Trophoblast cell (in vitro differentiated cells and primary cell): ENCODE measurements around the gene CFAP97D2.
A peak's percentile ranks its signal among the peaks of the same experiment; 100 is the strongest.

ENCODE experiments used
- DNase-seq, 2 donors: peaks; one replicate each; pipeline ENCODE4 v3.0.0-alpha.2; 2016
- H2AFZ ChIP-seq: 2 replicates; pipeline ENCODE4 v1.6.1; 2013; ENCODE audit warnings: low read length, moderate library complexity, mild to moderate bottlenecking; ENCODE audit not compliant: insufficient read depth, poor library complexity
- H2AK5ac ChIP-seq: 2 replicates; pipeline ENCODE4 v1.6.1; 2013; ENCODE audit warnings: mild to moderate bottlenecking, low read length
- H2BK120ac ChIP-seq: 2 replicates; pipeline ENCODE4 v1.6.1; 2013; ENCODE audit warnings: low read length, mild to moderate bottlenecking, moderate library complexity; ENCODE audit not compliant: insufficient read depth, poor library complexity
- H2BK12ac ChIP-seq: 2 replicates; pipeline ENCODE4 v1.6.1; 2013; ENCODE audit warnings: mild to moderate bottlenecking, low read length, moderate library complexity
- H2BK5ac ChIP-seq: 2 replicates; pipeline ENCODE4 v1.6.1; 2013; ENCODE audit warnings: low read length, low read depth, moderate library complexity, mild to moderate bottlenecking; ENCODE audit not compliant: poor library complexity
- H3K14ac ChIP-seq: 2 replicates; pipeline ENCODE4 v1.6.1; 2013; ENCODE audit warnings: mild to moderate bottlenecking, low read length
- H3K18ac ChIP-seq: 2 replicates; pipeline ENCODE4 v1.6.1; 2013; ENCODE audit warnings: mild to moderate bottlenecking, low read length
- H3K23ac ChIP-seq: 2 replicates; pipeline ENCODE4 v1.6.1; 2013; ENCODE audit warnings: low read length
- H3K27ac ChIP-seq: 2 replicates; pipeline ENCODE4 v1.5.1; 2013; ENCODE audit warnings: low read depth, mild to moderate bottlenecking, inconsistent platforms, low read length, moderate library complexity
- H3K27me3 ChIP-seq: 2 replicates; pipeline ENCODE4 v1.6.1; 2013; ENCODE audit warnings: inconsistent platforms, mild to moderate bottlenecking, low read length, moderate library complexity; ENCODE audit not compliant: insufficient read depth
- H3K36me3 ChIP-seq, 2 experiments: 1 replicate in 1 of 2; 2 replicates in 1 of 2; pipeline ENCODE4 v1.6.1; 2013; ENCODE audit warnings: low read length in 2 of 2, mild to moderate bottlenecking in 2 of 2, moderate library complexity in 1 of 2; ENCODE audit not compliant: insufficient read depth in 2 of 2, control insufficient read depth in 1 of 2
- H3K4ac ChIP-seq: 2 replicates; pipeline ENCODE4 v1.6.1; 2013; ENCODE audit warnings: low read depth, mild to moderate bottlenecking, low read length, moderate library complexity
- H3K4me1 ChIP-seq, 2 experiments: 1 replicate in 1 of 2; 2 replicates in 1 of 2; pipeline ENCODE4 v1.6.1; 2013; ENCODE audit warnings: low read length in 2 of 2, mild to moderate bottlenecking in 2 of 2, moderate library complexity in 1 of 2; ENCODE audit not compliant: insufficient read depth in 2 of 2, control insufficient read depth in 1 of 2
- H3K4me2 ChIP-seq: 2 replicates; pipeline ENCODE4 v1.6.1; 2013; ENCODE audit warnings: inconsistent platforms, mild to moderate bottlenecking, low read length, moderate library complexity
- H3K4me3 ChIP-seq: 2 replicates; pipeline ENCODE4 v1.5.1; 2013; ENCODE audit warnings: mild to moderate bottlenecking, low read depth, low read length, inconsistent platforms
- H3K79me1 ChIP-seq: one replicate; pipeline ENCODE4 v1.6.1; 2013; ENCODE audit warnings: low read length
- H3K79me2 ChIP-seq: 2 replicates; pipeline ENCODE4 v1.6.1; 2013; ENCODE audit warnings: low read length, mild to moderate bottlenecking; ENCODE audit not compliant: control insufficient read depth, insufficient read depth, poor library complexity
- H3K9ac ChIP-seq: 2 replicates; pipeline ENCODE4 v1.6.1; 2013; ENCODE audit warnings: mild to moderate bottlenecking, low read length
- H3K9me3 ChIP-seq: 2 replicates; pipeline ENCODE4 v1.6.1; 2013; ENCODE audit warnings: low read depth, mild to moderate bottlenecking, control low read depth, inconsistent platforms, low read length; ENCODE audit not compliant: insufficient read depth
- H4K12ac ChIP-seq: 2 replicates; pipeline ENCODE4 v1.6.1; 2013; ENCODE audit warnings: low read depth, mild to moderate bottlenecking, low read length, moderate library complexity
- H4K8ac ChIP-seq: 2 replicates; pipeline ENCODE4 v1.6.1; 2013; ENCODE audit warnings: low read depth, mild to moderate bottlenecking, low read length, moderate library complexity
- H4K91ac ChIP-seq: one replicate; pipeline ENCODE4 v1.6.1; 2013; ENCODE audit warnings: low read depth, mild to moderate bottlenecking, low read length, moderate library complexity
- WGBS: extraction: QIAGEN DNeasy Blood & Tissue Kit; methylation state at CpG from one replicate; pipeline ENCODE4 v1.1.7; 2013; ENCODE audit warnings: missing lambda C conversion rate; ENCODE audit not compliant: insufficient read length, insufficient coverage; ENCODE audit errors: extremely low coverage; 5-methylcytosine and 5-hydroxymethylcytosine counted together

Gene CFAP97D2

GRCh38 chr13:114234266-114234644 is 55.2 kb downstream of the CFAP97D2 start:
- H2AK5ac ChIP-seq = no peak overlapping the region
- no peaks in the 10 kb centered on the region for H3K9me3 ChIP-seq
- H3K27me3 ChIP-seq = no peaks in the 10 kb centered on the region
- H2AFZ ChIP-seq = peak overlapping the region; percentile 98
- H3K18ac ChIP-seq = no peak overlapping the region
- H3K4me1 ChIP-seq = peaks cover 5 to 6% of the 10 kb centered on the region in 2 experiments
- peak overlapping the region; percentile 55 for H4K91ac ChIP-seq
- H3K79me1 ChIP-seq = peaks cover 7% of the 10 kb centered on the region
- peaks cover 10% of the 10 kb centered on the region for H3K79me2 ChIP-seq
- no peak overlapping the region for H3K27ac ChIP-seq
- no peak for DNase-seq
- peaks cover 17 to 21% of the 10 kb centered on the region in 2 experiments for H3K36me3 ChIP-seq
- peak overlapping the region; percentile 97 for H4K8ac ChIP-seq
- H3K23ac ChIP-seq = no peak overlapping the region
- H2BK120ac ChIP-seq = peak overlapping the region; percentile 85
- H3K9ac ChIP-seq = peak overlapping the region; percentile 76
- H2BK5ac ChIP-seq = no peak overlapping the region
- no peak overlapping the region for H3K14ac ChIP-seq
- no peak overlapping the region for H3K4me3 ChIP-seq
- no CpG with 5 or more reads among the region's 4 CpGs for WGBS
- peak overlapping the region; percentile 93 for H3K4ac ChIP-seq
- H3K4me2 ChIP-seq = peak overlapping the region; percentile 88
- H4K12ac ChIP-seq = peak overlapping the region; percentile 91
- no peak overlapping the region for H2BK12ac ChIP-seq

GRCh38 chr13:114234645-114235421 is 55.8 kb downstream of the CFAP97D2 start, which contains the start of gene CDC16:
Gene CDC16, plus strand, starts transcription at chr13:114234897. Its CDS starts 188 bp downstream, at chr13:114235085.
- peak within 1 kb of the TSS; percentile 17 for H2AK5ac ChIP-seq
- H3K4me2 ChIP-seq = peak within 1 kb of the TSS; percentile 88
- peaks cover 10% of the 10 kb centered on the region for H3K79me2 ChIP-seq
- H3K79me1 ChIP-seq = peaks cover 7% of the 10 kb centered on the region
- no peaks in the 10 kb centered on the region for H3K27me3 ChIP-seq
- H2BK12ac ChIP-seq = no peak within 1 kb of the TSS
- peak within 1 kb of the TSS; percentile 90 for H2BK120ac ChIP-seq
- peak within 1 kb of the TSS; percentile 93 for H3K4ac ChIP-seq
- peak within 1 kb of the TSS; percentile 98 for H2AFZ ChIP-seq
- peak within 1 kb of the TSS; percentile 86 for H4K91ac ChIP-seq
- WGBS = no CpG with 5 or more reads among the region's 76 CpGs
- peak within 1 kb of the TSS; percentile 100 for H4K8ac ChIP-seq
- H4K12ac ChIP-seq = peak within 1 kb of the TSS; percentile 91
- peak; percentile 78 to 90 for DNase-seq
- peak within 1 kb of the TSS; percentile 89 for H3K18ac ChIP-seq
- peak within 1 kb of the TSS; percentile 97 for H3K4me3 ChIP-seq
- no peak within 1 kb of the TSS for H3K23ac ChIP-seq
- peaks cover 19 to 25% of the 10 kb centered on the region in 2 experiments for H3K36me3 ChIP-seq
- H3K14ac ChIP-seq = peak within 1 kb of the TSS; percentile 93
- H3K9me3 ChIP-seq = no peaks in the 10 kb centered on the region
- peak within 1 kb of the TSS; percentile 95 for H3K9ac ChIP-seq
- peak within 1 kb of the TSS; percentile 4 for H3K27ac ChIP-seq
- H2BK5ac ChIP-seq = peak within 1 kb of the TSS; percentile 37
- peaks cover 5 to 6% of the 10 kb centered on the region in 2 experiments for H3K4me1 ChIP-seq

GRCh38 chr13:114235697-114236096 is 56.6 kb downstream of the CFAP97D2 start:
- no peak for DNase-seq
- Histone ChIP-seq H3K4me3 (no peak overlapping the region), H4K91ac (no peak overlapping the region)

GRCh38 chr13:114236227-114236626 is 57.2 kb downstream of the CFAP97D2 start:
- Histone ChIP-seq H3K9me3 (no peaks in the 10 kb centered on the region), H3K4ac (no peak overlapping the region), H2AK5ac (no peak overlapping the region), H3K27ac (no peak overlapping the region), H3K14ac (no peak overlapping the region), H3K18ac (no peak overlapping the region), H4K91ac (no peak overlapping the region), H3K4me3 (no peak overlapping the region), H3K23ac (no peak overlapping the region), H4K8ac (no peak overlapping the region), H3K36me3 (peaks cover 20 to 29% of the 10 kb centered on the region in 2 experiments), H3K27me3 (no peaks in the 10 kb centered on the region), H3K4me2 (no peak overlapping the region), H2BK12ac (no peak overlapping the region), H2AFZ (no peak overlapping the region), H3K79me1 (peaks cover 7% of the 10 kb centered on the region), H2BK5ac (no peak overlapping the region), H3K79me2 (peaks cover 10% of the 10 kb centered on the region), H4K12ac (no peak overlapping the region), H2BK120ac (no peak overlapping the region), H3K4me1 (peaks cover 5 to 6% of the 10 kb centered on the region in 2 experiments), H3K9ac (no peak overlapping the region)
- WGBS = no CpG with 5 or more reads among the region's 4 CpGs
- DNase-seq = peak in 1 of 2 donors; percentile 21

More at GRCh38 chr13:114235697-114236096, 56.6 kb downstream of the CFAP97D2 start:
- Histone ChIP-seq H2AFZ (no peak overlapping the region), H4K12ac (no peak overlapping the region), H3K23ac (no peak overlapping the region), H3K27me3 (no peaks in the 10 kb centered on the region), H3K4ac (peak overlapping the region; percentile 5), H3K9me3 (no peaks in the 10 kb centered on the region), H2BK12ac (no peak overlapping the region), H2BK5ac (no peak overlapping the region), H4K8ac (no peak overlapping the region), H3K4me1 (peaks cover 5 to 6% of the 10 kb centered on the region in 2 experiments), H2AK5ac (no peak overlapping the region), H3K79me1 (peaks cover 7% of the 10 kb centered on the region), H3K14ac (no peak overlapping the region), H3K79me2 (peaks cover 10% of the 10 kb centered on the region), H3K36me3 (peaks cover 19 to 25% of the 10 kb centered on the region in 2 experiments), H3K18ac (no peak overlapping the region), H3K4me2 (peak overlapping the region; percentile 77), H3K27ac (no peak overlapping the region), H2BK120ac (no peak overlapping the region), H3K9ac (no peak overlapping the region)
- WGBS = no CpG with 5 or more reads among the region's 10 CpGs
